22Rv1 (cell line): ENCODE data around the gene CPSF4.

Experiments
- ZFX ChIP-seq: fragments of 450-650 bp; IDR thresholded peaks from 2 replicates; pipeline ENCODE4 v1.6.1; 2017; ENCODE audit warnings: antibody characterized with exemption, borderline replicate concordance
- TF ChIP-seq, protein P1 (sequence below): fragments of 450-650 bp; IDR thresholded peaks from 2 replicates; pipeline ENCODE4 v1.5.1; 2017; ENCODE audit warnings: mild to moderate bottlenecking

DNA sequence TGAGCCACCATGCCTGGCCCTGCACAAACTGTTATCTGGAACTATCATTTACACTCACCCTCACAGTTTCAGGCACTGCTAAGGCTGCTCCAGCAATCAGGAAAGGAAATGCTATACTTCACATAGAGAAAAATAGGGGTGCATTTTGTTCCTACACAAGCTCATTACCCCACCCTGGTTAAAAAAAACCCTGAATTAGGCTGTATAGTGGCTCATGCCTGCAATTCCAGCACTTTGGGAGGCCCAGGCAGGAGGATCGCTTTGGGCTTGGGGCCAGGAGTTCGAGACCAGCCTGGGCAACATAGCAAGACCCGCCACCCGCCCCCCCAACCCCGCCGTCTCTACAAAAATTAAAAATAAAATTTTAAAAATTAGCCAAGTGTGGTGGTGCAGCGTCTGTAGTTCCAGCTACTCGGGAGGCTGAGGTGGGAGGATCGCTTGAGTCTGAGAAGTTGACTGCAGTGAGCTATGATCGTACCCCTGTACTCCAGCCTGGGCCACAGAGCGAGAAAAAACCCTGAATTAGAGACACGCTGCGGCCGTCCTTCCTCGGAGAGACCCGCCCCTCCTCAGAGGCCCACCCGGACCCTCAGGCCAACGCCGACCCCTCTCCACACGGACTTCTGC lies 684 bp upstream of the CPSF4 start:
- TF ChIP-seq, protein P1, sequence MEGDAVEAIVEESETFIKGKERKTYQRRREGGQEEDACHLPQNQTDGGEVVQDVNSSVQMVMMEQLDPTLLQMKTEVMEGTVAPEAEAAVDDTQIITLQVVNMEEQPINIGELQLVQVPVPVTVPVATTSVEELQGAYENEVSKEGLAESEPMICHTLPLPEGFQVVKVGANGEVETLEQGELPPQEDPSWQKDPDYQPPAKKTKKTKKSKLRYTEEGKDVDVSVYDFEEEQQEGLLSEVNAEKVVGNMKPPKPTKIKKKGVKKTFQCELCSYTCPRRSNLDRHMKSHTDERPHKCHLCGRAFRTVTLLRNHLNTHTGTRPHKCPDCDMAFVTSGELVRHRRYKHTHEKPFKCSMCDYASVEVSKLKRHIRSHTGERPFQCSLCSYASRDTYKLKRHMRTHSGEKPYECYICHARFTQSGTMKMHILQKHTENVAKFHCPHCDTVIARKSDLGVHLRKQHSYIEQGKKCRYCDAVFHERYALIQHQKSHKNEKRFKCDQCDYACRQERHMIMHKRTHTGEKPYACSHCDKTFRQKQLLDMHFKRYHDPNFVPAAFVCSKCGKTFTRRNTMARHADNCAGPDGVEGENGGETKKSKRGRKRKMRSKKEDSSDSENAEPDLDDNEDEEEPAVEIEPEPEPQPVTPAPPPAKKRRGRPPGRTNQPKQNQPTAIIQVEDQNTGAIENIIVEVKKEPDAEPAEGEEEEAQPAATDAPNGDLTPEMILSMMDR: no peak
- TF ChIP-seq ZFX: no peak
